Lower leg skin (tissue), 4 donors: ENCODE data around the gene HCN4. TPM values are rescaled to one million over a fixed set of nuclear protein-coding genes. Genes with fewer than 3 reads are reported as not detected.

Experiments used
- DNase-seq, 2 donors: peaks; one replicate each; pipeline ENCODE4 v3.0.0-alpha.2; 2019; ENCODE audit warnings: low spot score in 2 of 2
- H3K4me3 ChIP-seq: fragments of 200-600 bp; sonication (generic); 2 replicates; pipeline ENCODE4 v1.5.1; 2017; ENCODE audit warnings: mild to moderate bottlenecking, low read depth; ENCODE audit not compliant: poor library complexity, severe bottlenecking
- POLR2A ChIP-seq, 2 donors: fragments of 450-650 bp; IDR thresholded peaks; one replicate each; pipeline ENCODE4 v1.6.1; 2016 to 2017; ENCODE audit warnings: antibody characterized with exemption in 2 of 2, mild to moderate bottlenecking in 1 of 2, moderate library complexity in 1 of 2
- WGBS, 2 donors: methylation state at CpG; one replicate each; pipeline ENCODE4 v1.1.5; 2018; 5-methylcytosine and 5-hydroxymethylcytosine counted together
- intact Hi-C: fragments of 100-400 bp; cut with DNase I; formaldehyde crosslinking; loops from one replicate; pipeline ENCODE4 v1.15.0; 2023; ENCODE audit warnings: low total_unique reads
- total RNA-seq, 4 donors: library from RNA; depleted of rRNA; stranded (reverse); fragments of >200 nt; gene quantifications; one replicate each; pipeline ENCODE4 v1.1.0, GENCODE V29; 2016
- TF ChIP-seq, protein P1 (sequence below), 3 donors: fragments of 450-650 bp; IDR thresholded peaks; one replicate each; pipeline ENCODE4 v1.5.1; 2016; ENCODE audit warnings: antibody characterized with exemption in 3 of 3, mild to moderate bottlenecking in 3 of 3, moderate library complexity in 2 of 3

HCN4 gene
- total RNA-seq, 4 donors from 2014 or later = 0.03 to 0.05 (median 0.04) TPM; not detected in 1

DNA sequence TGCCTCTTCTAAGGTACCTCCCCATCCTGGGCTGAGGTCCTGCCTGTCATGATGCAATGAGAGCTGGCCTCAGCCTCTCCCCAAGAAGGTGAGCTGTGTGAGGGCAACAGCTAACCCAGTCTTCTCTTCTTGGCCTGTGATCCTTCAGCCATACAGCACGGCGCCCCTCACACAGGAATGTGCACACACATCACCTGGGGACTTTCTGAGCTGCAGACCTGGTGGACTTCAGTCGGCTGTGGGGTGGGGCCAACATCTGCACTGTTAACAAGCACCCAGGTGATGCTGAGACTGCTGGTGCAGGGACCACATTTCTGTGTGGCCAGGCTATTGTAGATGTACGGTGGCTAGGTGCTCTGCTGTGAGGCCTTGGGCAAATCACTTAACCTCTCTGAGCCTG, 14.5 kb downstream of the HCN4 start:
- intact Hi-C loops = no loop called here
- H3K4me3 ChIP-seq = no peak overlapping the region
- TF ChIP-seq, protein P1, sequence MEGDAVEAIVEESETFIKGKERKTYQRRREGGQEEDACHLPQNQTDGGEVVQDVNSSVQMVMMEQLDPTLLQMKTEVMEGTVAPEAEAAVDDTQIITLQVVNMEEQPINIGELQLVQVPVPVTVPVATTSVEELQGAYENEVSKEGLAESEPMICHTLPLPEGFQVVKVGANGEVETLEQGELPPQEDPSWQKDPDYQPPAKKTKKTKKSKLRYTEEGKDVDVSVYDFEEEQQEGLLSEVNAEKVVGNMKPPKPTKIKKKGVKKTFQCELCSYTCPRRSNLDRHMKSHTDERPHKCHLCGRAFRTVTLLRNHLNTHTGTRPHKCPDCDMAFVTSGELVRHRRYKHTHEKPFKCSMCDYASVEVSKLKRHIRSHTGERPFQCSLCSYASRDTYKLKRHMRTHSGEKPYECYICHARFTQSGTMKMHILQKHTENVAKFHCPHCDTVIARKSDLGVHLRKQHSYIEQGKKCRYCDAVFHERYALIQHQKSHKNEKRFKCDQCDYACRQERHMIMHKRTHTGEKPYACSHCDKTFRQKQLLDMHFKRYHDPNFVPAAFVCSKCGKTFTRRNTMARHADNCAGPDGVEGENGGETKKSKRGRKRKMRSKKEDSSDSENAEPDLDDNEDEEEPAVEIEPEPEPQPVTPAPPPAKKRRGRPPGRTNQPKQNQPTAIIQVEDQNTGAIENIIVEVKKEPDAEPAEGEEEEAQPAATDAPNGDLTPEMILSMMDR (IDR thresholded peaks at IDR 0.05) = no peak
- no peak for TF ChIP-seq POLR2A (IDR thresholded peaks at IDR 0.05)
- no peak for DNase-seq
- 72 to 79% methylated on average over 4 of the region's 4 CpGs for WGBS, 2 donors

DNA sequence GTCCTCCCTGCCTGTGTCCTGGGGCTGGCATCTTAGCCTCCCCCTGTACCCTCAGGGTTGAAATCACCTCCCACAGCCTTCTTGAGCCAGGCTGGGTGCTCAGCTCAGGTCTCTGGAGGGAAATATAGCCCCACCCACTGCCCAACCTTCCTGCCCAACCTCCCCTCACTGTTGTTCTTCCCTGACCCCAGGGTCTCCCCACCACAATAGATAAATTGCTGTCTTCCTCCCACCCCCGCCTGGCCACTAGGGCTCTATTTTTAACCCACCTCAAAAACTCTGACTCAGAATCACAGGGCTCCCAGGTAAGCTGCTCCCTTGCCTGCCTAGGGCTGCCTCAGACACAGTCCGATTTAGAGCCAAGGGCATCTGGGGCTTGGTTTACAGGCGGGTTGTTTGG, 15.0 kb downstream of the HCN4 start:
- DNase-seq = no peak
- TF ChIP-seq, protein P1 (IDR thresholded peaks at IDR 0.05) = no peak
- no peak for TF ChIP-seq POLR2A (IDR thresholded peaks at IDR 0.05)
- intact Hi-C loops = no loop called here
- no peak overlapping the region for H3K4me3 ChIP-seq
- WGBS, 2 donors = 41 to 58% methylated on average over 3 of the region's 3 CpGs

DNA sequence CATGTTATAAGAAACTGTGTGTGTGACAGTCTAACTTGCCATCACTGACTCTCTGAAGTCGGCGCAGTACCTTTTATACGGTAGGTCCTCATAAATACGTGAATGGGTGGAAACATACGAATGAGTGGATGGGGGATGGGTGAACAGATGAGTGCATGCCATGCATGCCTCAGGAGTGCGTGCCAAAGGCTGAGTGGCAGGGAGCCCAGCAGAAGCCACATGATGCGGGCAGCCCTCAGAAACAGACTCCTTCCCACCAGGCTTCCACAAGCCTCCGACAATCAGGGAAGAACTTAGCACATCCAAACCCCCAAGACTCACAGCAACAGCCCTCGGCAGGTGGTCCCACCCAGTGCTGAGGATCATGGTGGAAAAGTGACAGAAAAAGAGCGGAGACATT, 16.7 kb downstream of the HCN4 start:
- 64 to 77% methylated on average over 10 of the region's 10 CpGs for WGBS, 2 donors
- intact Hi-C loops = no loop called here
- TF ChIP-seq POLR2A (IDR thresholded peaks at IDR 0.05) = no peak
- TF ChIP-seq, protein P1 (IDR thresholded peaks at IDR 0.05) = no peak
- no peak overlapping the region for H3K4me3 ChIP-seq
- no peak for DNase-seq

DNA sequence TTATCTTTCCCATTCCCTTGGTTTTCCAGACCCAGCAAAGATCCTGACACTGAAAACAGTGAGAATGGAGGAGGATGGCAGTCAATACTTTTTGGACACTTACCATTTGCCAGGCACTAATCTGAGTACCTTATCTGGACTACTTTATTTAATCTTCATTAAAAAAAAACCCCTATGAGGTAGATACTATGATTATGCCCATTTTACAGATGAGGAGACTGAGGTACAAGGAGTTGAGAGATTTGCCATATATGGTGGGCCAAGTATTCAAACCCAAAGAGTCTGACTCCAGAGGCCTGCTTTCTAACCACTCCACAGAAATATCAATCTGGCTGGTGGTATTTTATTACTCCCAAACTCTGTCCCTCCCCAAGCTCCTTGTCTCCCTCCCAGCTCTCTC, 19.6 kb downstream of the HCN4 start:
- intact Hi-C loops = no loop called here
- TF ChIP-seq, protein P1 (IDR thresholded peaks at IDR 0.05) = no peak
- TF ChIP-seq POLR2A (IDR thresholded peaks at IDR 0.05) = no peak
- H3K4me3 ChIP-seq = no peak overlapping the region
- DNase-seq = no peak

DNA sequence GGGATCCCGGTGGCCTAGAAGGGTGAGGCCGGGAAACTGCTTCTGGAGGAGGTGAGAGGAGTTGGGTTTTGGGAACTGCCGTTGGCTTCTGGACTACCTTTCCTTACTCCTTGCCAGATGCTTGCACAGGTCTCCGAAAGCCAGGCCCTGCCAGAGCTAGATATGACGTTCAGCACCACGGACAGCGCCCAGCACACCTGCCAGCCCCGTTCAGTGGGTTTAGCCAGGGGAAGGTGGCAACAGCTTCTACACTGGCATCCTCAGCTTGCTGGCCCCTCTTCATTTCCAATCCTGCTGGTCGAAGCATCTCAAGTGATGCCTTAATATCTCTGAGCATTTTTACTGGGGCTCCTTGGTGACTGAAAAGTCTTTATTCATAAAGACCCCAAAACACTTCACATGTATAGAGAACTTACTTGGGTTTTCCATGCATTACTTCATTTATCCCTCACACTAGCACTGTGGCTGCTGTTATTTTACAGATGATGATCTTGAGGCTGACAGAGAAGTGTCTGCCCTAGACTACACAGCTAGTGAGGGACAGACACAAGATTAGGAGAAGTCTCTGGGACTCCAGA, 21.9 kb downstream of the HCN4 start:
- TF ChIP-seq, protein P1 (IDR thresholded peaks at IDR 0.05) = no peak
- no peak for TF ChIP-seq POLR2A (IDR thresholded peaks at IDR 0.05)
- no peak overlapping the region for H3K4me3 ChIP-seq
- intact Hi-C loops = no loop called here
- 25% methylated on average over 9 of the region's 9 CpGs for WGBS, 2 donors
- DNase-seq = no peak

DNA sequence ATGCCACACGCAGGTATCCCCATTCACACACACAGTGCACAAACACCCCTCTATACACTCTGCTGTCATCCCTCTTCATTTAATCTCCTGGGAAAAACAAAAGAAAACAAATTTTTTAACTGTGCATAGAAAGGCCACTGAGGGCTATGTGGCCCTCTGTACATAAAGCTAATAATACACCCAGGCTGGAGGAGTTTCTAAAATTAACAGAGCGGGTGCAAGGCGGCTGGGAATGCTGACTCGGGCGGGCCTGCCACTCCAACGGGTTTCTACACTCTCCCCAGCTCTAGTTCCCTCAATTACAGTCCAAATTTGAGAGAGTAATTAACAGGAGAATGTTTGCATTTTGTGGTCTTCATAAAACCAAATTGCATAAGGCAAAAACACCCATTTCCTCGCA, 23.1 kb downstream of the HCN4 start:
- WGBS, 2 donors = 73 to 85% methylated on average over 7 of the region's 7 CpGs
- intact Hi-C loops = no loop called here
- no peak for TF ChIP-seq POLR2A (IDR thresholded peaks at IDR 0.05)
- TF ChIP-seq, protein P1 (IDR thresholded peaks at IDR 0.05) = no peak
- no peak overlapping the region for H3K4me3 ChIP-seq
- no peak for DNase-seq
